ENCODE measurements around the gene TRPT1.

Gene TRPT1

GRCh38 chr11:64264371-64264852, 38.4 kb upstream of the TRPT1 start:
- H3K36me3 ChIP-seq (ENCODE audit: control insufficient read depth, insufficient read depth, low read length) = peaks cover 82% of the 10 kb centered on the region
- no peak overlapping the region for H3K4me3 ChIP-seq (ENCODE audit: extremely low read depth, insufficient read depth, low read length, poor library complexity, severe bottlenecking)
- no peaks in the 10 kb centered on the region for H3K9me3 ChIP-seq (ENCODE audit: control insufficient read depth, low read length)
- WGBS, 2 experiments (ENCODE audit: insufficient coverage in 2 of 2) = 95 to 98% methylated on average over 6 to 10 of the region's 10 CpGs
- H3K27ac ChIP-seq (ENCODE audit: low read depth, low read length, severe bottlenecking) = no peak overlapping the region
- peaks cover 39% of the 10 kb centered on the region for H3K4me1 ChIP-seq (ENCODE audit: control insufficient read depth, insufficient read depth, low read length, poor library complexity, severe bottlenecking)

- no peak overlapping the region for H3K27ac ChIP-seq (ENCODE audit: low read depth, low read length, severe bottlenecking)
- no peaks in the 10 kb centered on the region for H3K9me3 ChIP-seq (ENCODE audit: control insufficient read depth, low read length)
- no peak overlapping the region for H3K4me3 ChIP-seq (ENCODE audit: extremely low read depth, insufficient read depth, low read length, poor library complexity, severe bottlenecking)
- peaks cover 39% of the 10 kb centered on the region for H3K4me1 ChIP-seq (ENCODE audit: control insufficient read depth, insufficient read depth, low read length, poor library complexity, severe bottlenecking)
- H3K36me3 ChIP-seq (ENCODE audit: control insufficient read depth, insufficient read depth, low read length) = peaks cover 86% of the 10 kb centered on the region
- 92% methylated on average over 4 to 7 of the region's 8 CpGs for WGBS, 2 experiments (ENCODE audit: insufficient coverage in 2 of 2)
Measured at GRCh38 chr11:64263947-64264317, 37.9 kb upstream of the TRPT1 start.

GRCh38 chr11:64263021-64263946, 37.3 kb upstream of the TRPT1 start:
- no peak overlapping the region for H3K4me3 ChIP-seq (ENCODE audit: extremely low read depth, insufficient read depth, low read length, poor library complexity, severe bottlenecking)
- peaks cover 91% of the 10 kb centered on the region for H3K36me3 ChIP-seq (ENCODE audit: control insufficient read depth, insufficient read depth, low read length)
- WGBS, 2 experiments (ENCODE audit: insufficient coverage in 2 of 2) = 81 to 83% methylated on average over 23 to 26 of the region's 29 CpGs
- H3K9me3 ChIP-seq (ENCODE audit: control insufficient read depth, low read length) = no peaks in the 10 kb centered on the region
- H3K4me1 ChIP-seq (ENCODE audit: control insufficient read depth, insufficient read depth, low read length, poor library complexity, severe bottlenecking) = peaks cover 32% of the 10 kb centered on the region
- H3K27ac ChIP-seq (ENCODE audit: low read depth, low read length, severe bottlenecking) = peak overlapping the region; percentile 83

GRCh38 chr11:64262271-64263002, 36.5 kb upstream of the TRPT1 start:
- Histone ChIP-seq H3K9me3 (ENCODE audit: control insufficient read depth, low read length) (no peaks in the 10 kb centered on the region), H3K36me3 (ENCODE audit: control insufficient read depth, insufficient read depth, low read length) (peaks cover 92% of the 10 kb centered on the region), H3K4me3 (ENCODE audit: extremely low read depth, insufficient read depth, low read length, poor library complexity, severe bottlenecking) (no peak overlapping the region), H3K27ac (ENCODE audit: low read depth, low read length, severe bottlenecking) (peak overlapping the region; percentile 83), H3K4me1 (ENCODE audit: control insufficient read depth, insufficient read depth, low read length, poor library complexity, severe bottlenecking) (peaks cover 28% of the 10 kb centered on the region)
- 95 to 96% methylated on average over 34 to 41 of the region's 42 CpGs for WGBS, 2 experiments (ENCODE audit: insufficient coverage in 2 of 2)

- Histone ChIP-seq H3K9me3 (ENCODE audit: control insufficient read depth, low read length) (no peaks in the 10 kb centered on the region), H3K4me1 (ENCODE audit: control insufficient read depth, insufficient read depth, low read length, poor library complexity, severe bottlenecking) (peaks cover 23% of the 10 kb centered on the region), H3K4me3 (ENCODE audit: extremely low read depth, insufficient read depth, low read length, poor library complexity, severe bottlenecking) (no peak overlapping the region), H3K36me3 (ENCODE audit: control insufficient read depth, insufficient read depth, low read length) (peaks cover 89% of the 10 kb centered on the region), H3K27ac (ENCODE audit: low read depth, low read length, severe bottlenecking) (no peak overlapping the region)
- WGBS, 2 experiments (ENCODE audit: insufficient coverage in 2 of 2) = 95% methylated on average over 14 to 18 of the region's 18 CpGs
Measured at GRCh38 chr11:64261556-64262080, 35.6 kb upstream of the TRPT1 start.

GRCh38 chr11:64260147-64260708, 34.2 kb upstream of the TRPT1 start:
- WGBS, 2 experiments (ENCODE audit: insufficient coverage in 2 of 2) = 88 to 98% methylated on average over 4 to 5 of the region's 6 CpGs
- no peaks in the 10 kb centered on the region for H3K9me3 ChIP-seq (ENCODE audit: control insufficient read depth, low read length)
- no peak overlapping the region for H3K27ac ChIP-seq (ENCODE audit: low read depth, low read length, severe bottlenecking)
- H3K36me3 ChIP-seq (ENCODE audit: control insufficient read depth, insufficient read depth, low read length) = peaks cover 89% of the 10 kb centered on the region
- peaks cover 23% of the 10 kb centered on the region for H3K4me1 ChIP-seq (ENCODE audit: control insufficient read depth, insufficient read depth, low read length, poor library complexity, severe bottlenecking)
- no peak overlapping the region for H3K4me3 ChIP-seq (ENCODE audit: extremely low read depth, insufficient read depth, low read length, poor library complexity, severe bottlenecking)

- Histone ChIP-seq H3K4me3 (ENCODE audit: extremely low read depth, insufficient read depth, low read length, poor library complexity, severe bottlenecking) (no peak overlapping the region), H3K27ac (ENCODE audit: low read depth, low read length, severe bottlenecking) (no peak overlapping the region), H3K9me3 (ENCODE audit: control insufficient read depth, low read length) (no peaks in the 10 kb centered on the region), H3K36me3 (ENCODE audit: control insufficient read depth, insufficient read depth, low read length) (peaks cover 90% of the 10 kb centered on the region), H3K4me1 (ENCODE audit: control insufficient read depth, insufficient read depth, low read length, poor library complexity, severe bottlenecking) (peaks cover 23% of the 10 kb centered on the region)
- WGBS, 2 experiments (ENCODE audit: insufficient coverage in 2 of 2) = 89 to 91% methylated on average over 3 to 4 of the region's 4 CpGs
Measured at GRCh38 chr11:64259533-64260067, 33.6 kb upstream of the TRPT1 start.

GRCh38 chr11:64258946-64259532, 33.1 kb upstream of the TRPT1 start:
- peaks cover 89% of the 10 kb centered on the region for H3K36me3 ChIP-seq (ENCODE audit: control insufficient read depth, insufficient read depth, low read length)
- no peak overlapping the region for H3K4me3 ChIP-seq (ENCODE audit: extremely low read depth, insufficient read depth, low read length, poor library complexity, severe bottlenecking)

GRCh38 chr11:64258356-64258755, 32.4 kb upstream of the TRPT1 start:
- H3K27ac ChIP-seq (ENCODE audit: low read depth, low read length, severe bottlenecking) = no peak overlapping the region
- H3K36me3 ChIP-seq (ENCODE audit: control insufficient read depth, insufficient read depth, low read length) = peaks cover 85% of the 10 kb centered on the region
- no peak overlapping the region for H3K4me3 ChIP-seq (ENCODE audit: extremely low read depth, insufficient read depth, low read length, poor library complexity, severe bottlenecking)
- peaks cover 14% of the 10 kb centered on the region for H3K4me1 ChIP-seq (ENCODE audit: control insufficient read depth, insufficient read depth, low read length, poor library complexity, severe bottlenecking)
- H3K9me3 ChIP-seq (ENCODE audit: control insufficient read depth, low read length) = no peaks in the 10 kb centered on the region
- WGBS, 2 experiments (ENCODE audit: insufficient coverage in 2 of 2) = 95% methylated on average over 23 to 24 of the region's 24 CpGs

More at GRCh38 chr11:64258946-64259532, 33.1 kb upstream of the TRPT1 start:
- Histone ChIP-seq H3K9me3 (ENCODE audit: control insufficient read depth, low read length) (no peaks in the 10 kb centered on the region), H3K27ac (ENCODE audit: low read depth, low read length, severe bottlenecking) (no peak overlapping the region), H3K4me1 (ENCODE audit: control insufficient read depth, insufficient read depth, low read length, poor library complexity, severe bottlenecking) (peaks cover 21% of the 10 kb centered on the region)
- 94 to 98% methylated on average over 30 to 32 of the region's 32 CpGs for WGBS, 2 experiments (ENCODE audit: insufficient coverage in 2 of 2)

- H3K9me3 ChIP-seq (ENCODE audit: control insufficient read depth, low read length) = no peaks in the 10 kb centered on the region
- 96 to 98% methylated on average over 12 to 14 of the region's 15 CpGs for WGBS, 2 experiments (ENCODE audit: insufficient coverage in 2 of 2)
- H3K4me1 ChIP-seq (ENCODE audit: control insufficient read depth, insufficient read depth, low read length, poor library complexity, severe bottlenecking) = peaks cover 11% of the 10 kb centered on the region
- H3K27ac ChIP-seq (ENCODE audit: low read depth, low read length, severe bottlenecking) = no peak overlapping the region
- H3K4me3 ChIP-seq (ENCODE audit: extremely low read depth, insufficient read depth, low read length, poor library complexity, severe bottlenecking) = no peak overlapping the region
- H3K36me3 ChIP-seq (ENCODE audit: control insufficient read depth, insufficient read depth, low read length) = peaks cover 69% of the 10 kb centered on the region
Measured at GRCh38 chr11:64256300-64256699, 30.3 kb upstream of the TRPT1 start.

Data from mesodermal cell (in vitro differentiated cells).